Prostate gland (tissue), 2 donors: Measurements from ENCODE around the gene OTOR.

Experiments
- POLR2A ChIP-seq: fragments of 450-650 bp; IDR thresholded peaks from one replicate; pipeline ENCODE4 v1.6.1; 2016; ENCODE audit warnings: antibody characterized with exemption, mild to moderate bottlenecking
- POLR2AphosphoS5 ChIP-seq: sonication (generic); formaldehyde crosslinking; IDR thresholded peaks from one replicate; pipeline ENCODE4 v1.6.1; 2017; ENCODE audit warnings: antibody characterized with exemption
- TF ChIP-seq, protein P1 (sequence below), 4 experiments: fragments of 200-600 bp in 2 of 4; fragments of 450-650 bp in 2 of 4; sonication (generic) in 2 of 4; IDR thresholded peaks; 1 replicate in 3 of 4; 2 replicates in 1 of 4; pipeline ENCODE4 v1.5.1; 2016 to 2019; ENCODE audit warnings: antibody characterized with exemption in 4 of 4, mild to moderate bottlenecking in 2 of 4, moderate library complexity in 2 of 4

DNA sequence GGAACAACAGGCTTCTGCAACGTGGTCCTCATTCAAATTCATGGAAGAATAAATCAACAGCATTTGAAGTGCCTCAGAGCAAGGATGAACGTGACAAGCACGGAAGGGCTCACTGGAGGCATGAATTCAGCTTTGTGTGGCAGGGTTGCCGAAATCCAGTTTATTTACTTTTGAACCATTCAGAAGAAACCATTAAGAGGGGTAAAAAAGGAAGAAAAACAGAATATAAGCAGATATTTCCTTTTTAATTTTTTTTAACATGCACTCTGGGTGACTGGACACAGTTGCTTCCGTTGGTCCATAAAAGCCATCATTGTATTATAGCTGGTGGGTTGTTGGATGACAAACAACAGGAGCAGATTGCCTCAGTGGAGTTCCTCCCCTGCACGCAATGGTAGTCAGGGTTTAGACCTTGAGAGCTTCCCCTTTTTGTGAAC is 35.6 kb upstream of the OTOR start:
- TF ChIP-seq, protein P1, sequence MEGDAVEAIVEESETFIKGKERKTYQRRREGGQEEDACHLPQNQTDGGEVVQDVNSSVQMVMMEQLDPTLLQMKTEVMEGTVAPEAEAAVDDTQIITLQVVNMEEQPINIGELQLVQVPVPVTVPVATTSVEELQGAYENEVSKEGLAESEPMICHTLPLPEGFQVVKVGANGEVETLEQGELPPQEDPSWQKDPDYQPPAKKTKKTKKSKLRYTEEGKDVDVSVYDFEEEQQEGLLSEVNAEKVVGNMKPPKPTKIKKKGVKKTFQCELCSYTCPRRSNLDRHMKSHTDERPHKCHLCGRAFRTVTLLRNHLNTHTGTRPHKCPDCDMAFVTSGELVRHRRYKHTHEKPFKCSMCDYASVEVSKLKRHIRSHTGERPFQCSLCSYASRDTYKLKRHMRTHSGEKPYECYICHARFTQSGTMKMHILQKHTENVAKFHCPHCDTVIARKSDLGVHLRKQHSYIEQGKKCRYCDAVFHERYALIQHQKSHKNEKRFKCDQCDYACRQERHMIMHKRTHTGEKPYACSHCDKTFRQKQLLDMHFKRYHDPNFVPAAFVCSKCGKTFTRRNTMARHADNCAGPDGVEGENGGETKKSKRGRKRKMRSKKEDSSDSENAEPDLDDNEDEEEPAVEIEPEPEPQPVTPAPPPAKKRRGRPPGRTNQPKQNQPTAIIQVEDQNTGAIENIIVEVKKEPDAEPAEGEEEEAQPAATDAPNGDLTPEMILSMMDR (IDR thresholded peaks at IDR 0.05) = no peak
- no peak for TF ChIP-seq POLR2A
- no peak for TF ChIP-seq POLR2AphosphoS5
